ENCODE data around the gene ZNF764. TPM values are rescaled to one million over a fixed set of nuclear protein-coding genes. Genes with fewer than 3 reads are reported as not detected.

The ZNF764 gene
- total RNA-seq, 1 donor: 7.6 TPM

GRCh38 chr16:30585400-30586191, 27.4 kb upstream of the ZNF764 start, which contains the start of gene ZNF785:
TSS of gene ZNF785 (minus strand) at chr16:30585697. CDS start at chr16:30585611, 86 bp downstream.
- peak; percentile 99 for DNase-seq (ENCODE audit: insufficient read length, low spot score, missing footprints)
- H3K4me3 ChIP-seq (ENCODE audit: insufficient read depth, low read length): peak within 1 kb of the TSS; percentile 89
- no peaks in the 10 kb centered on the region for H3K9me3 ChIP-seq (ENCODE audit: low read depth, low read length)
- H3K79me2 ChIP-seq (ENCODE audit: insufficient read depth, low read length): peaks cover 47% of the 10 kb centered on the region
- H3K4me1 ChIP-seq (ENCODE audit: insufficient read depth, low read length): peaks cover 12% of the 10 kb centered on the region
- peak within 1 kb of the TSS; percentile 65 for H3K27ac ChIP-seq (ENCODE audit: low read depth, low read length)
- TF ChIP-seq CTCF (IDR thresholded peaks at IDR 0.05; ENCODE audit: extremely low read depth, low read depth, low read length): peak; percentile 7
- H3K36me3 ChIP-seq (ENCODE audit: insufficient read depth, low read length): peaks cover 17% of the 10 kb centered on the region
- H3K4me2 ChIP-seq (ENCODE audit: insufficient read depth, low read length): peak within 1 kb of the TSS; percentile 99
- peak within 1 kb of the TSS; percentile 99 for H2AFZ ChIP-seq (ENCODE audit: low read length)
- H3K27me3 ChIP-seq (ENCODE audit: insufficient read depth, low read length): no peaks in the 10 kb centered on the region
- no peaks in the 10 kb centered on the region for H4K20me1 ChIP-seq (ENCODE audit: insufficient read depth, low read length)

GRCh38 chr16:30585022-30585399, 26.8 kb upstream of the ZNF764 start:
- H3K4me2 ChIP-seq (ENCODE audit: insufficient read depth, low read length): peak overlapping the region; percentile 99
- H4K20me1 ChIP-seq (ENCODE audit: insufficient read depth, low read length): no peaks in the 10 kb centered on the region
- no peak for DNase-seq (ENCODE audit: insufficient read length, low spot score, missing footprints)
- peak overlapping the region; percentile 87 for H2AFZ ChIP-seq (ENCODE audit: low read length)
- no peaks in the 10 kb centered on the region for H3K9me3 ChIP-seq (ENCODE audit: low read depth, low read length)
- no peak for TF ChIP-seq CTCF (IDR thresholded peaks at IDR 0.05; ENCODE audit: extremely low read depth, low read depth, low read length)
- H3K36me3 ChIP-seq (ENCODE audit: insufficient read depth, low read length): peaks cover 17% of the 10 kb centered on the region
- peak overlapping the region; percentile 89 for H3K4me3 ChIP-seq (ENCODE audit: insufficient read depth, low read length)
- peak overlapping the region; percentile 65 for H3K27ac ChIP-seq (ENCODE audit: low read depth, low read length)
- peaks cover 12% of the 10 kb centered on the region for H3K4me1 ChIP-seq (ENCODE audit: insufficient read depth, low read length)
- no peaks in the 10 kb centered on the region for H3K27me3 ChIP-seq (ENCODE audit: insufficient read depth, low read length)
- peaks cover 47% of the 10 kb centered on the region for H3K79me2 ChIP-seq (ENCODE audit: insufficient read depth, low read length)

GRCh38 chr16:30582611-30583340, 24.6 kb upstream of the ZNF764 start:
- Histone ChIP-seq H3K36me3 (ENCODE audit: insufficient read depth, low read length) (peaks cover 28% of the 10 kb centered on the region), H4K20me1 (ENCODE audit: insufficient read depth, low read length) (no peaks in the 10 kb centered on the region), H3K4me3 (ENCODE audit: insufficient read depth, low read length) (no peak overlapping the region), H3K4me1 (ENCODE audit: insufficient read depth, low read length) (peaks cover 12% of the 10 kb centered on the region), H2AFZ (ENCODE audit: low read length) (no peak overlapping the region), H3K4me2 (ENCODE audit: insufficient read depth, low read length) (no peak overlapping the region), H3K9me3 (ENCODE audit: low read depth, low read length) (no peaks in the 10 kb centered on the region), H3K27me3 (ENCODE audit: insufficient read depth, low read length) (no peaks in the 10 kb centered on the region), H3K79me2 (ENCODE audit: insufficient read depth, low read length) (peaks cover 47% of the 10 kb centered on the region), H3K27ac (ENCODE audit: low read depth, low read length) (no peak overlapping the region)
- DNase-seq (ENCODE audit: insufficient read length, low spot score, missing footprints): no peak
- no peak for TF ChIP-seq CTCF (IDR thresholded peaks at IDR 0.05; ENCODE audit: extremely low read depth, low read depth, low read length)

- Histone ChIP-seq H3K27ac (ENCODE audit: low read depth, low read length) (no peak overlapping the region), H3K4me2 (ENCODE audit: insufficient read depth, low read length) (no peak overlapping the region), H2AFZ (ENCODE audit: low read length) (no peak overlapping the region), H3K9me3 (ENCODE audit: low read depth, low read length) (no peaks in the 10 kb centered on the region), H3K36me3 (ENCODE audit: insufficient read depth, low read length) (peaks cover 28% of the 10 kb centered on the region), H3K4me1 (ENCODE audit: insufficient read depth, low read length) (peaks cover 12% of the 10 kb centered on the region), H3K27me3 (ENCODE audit: insufficient read depth, low read length) (no peaks in the 10 kb centered on the region), H3K4me3 (ENCODE audit: insufficient read depth, low read length) (no peak overlapping the region), H4K20me1 (ENCODE audit: insufficient read depth, low read length) (no peaks in the 10 kb centered on the region), H3K79me2 (ENCODE audit: insufficient read depth, low read length) (peaks cover 42% of the 10 kb centered on the region)
- DNase-seq (ENCODE audit: insufficient read length, low spot score, missing footprints): no peak
- no peak for TF ChIP-seq CTCF (IDR thresholded peaks at IDR 0.05; ENCODE audit: extremely low read depth, low read depth, low read length)
These were observed 23.3 kb upstream of the ZNF764 start for GRCh38 chr16:30581457-30581856.
